ENCODE results near the gene SAMSN1. TPM values are rescaled to one million over a fixed set of nuclear protein-coding genes. Genes with fewer than 3 reads are reported as not detected.

The SAMSN1 gene
- total and polyA plus RNA-seq, 2 experiments from 2014 or later, result 3.2 to 5.4 TPM

- TF ChIP-seq CREB1 (CRISPR knock-in tag; IDR thresholded peaks at IDR 0.05; ENCODE audit: low read depth) (no peak), POLR2AphosphoS5 (IDR thresholded peaks at IDR 0.05; ENCODE audit: low read depth) (no peak), EZH2 (IDR thresholded peaks at IDR 0.05; ENCODE audit: low read depth, unreplicated experiment) (no peak)
Observed at GRCh38 chr21:14500873-14501272, 45.2 kb downstream of the SAMSN1 start (continued).

- H3K27me3 Mint-ChIP-seq (ENCODE audit: insufficient read depth, low read depth, poor library complexity), result no peaks in the 10 kb centered on the region
- H3K4me1 Mint-ChIP-seq, result peaks cover 14% of the 10 kb centered on the region
- H3K27me3 ChIP-seq (ENCODE audit: insufficient read depth), result no peaks in the 10 kb centered on the region
- ATAC-seq, result no peak
- H3K4me3 ChIP-seq, result no peak overlapping the region
- H3K27ac Mint-ChIP-seq, result no peak overlapping the region
- TF ChIP-seq STAT1 (IDR thresholded peaks at IDR 0.05; ENCODE audit: unreplicated experiment) (no peak), ETS1 (IDR thresholded peaks at IDR 0.05) (no peak), ZNF114 (CRISPR knock-in tag; IDR thresholded peaks at IDR 0.05) (no peak), CTCF (conservative IDR thresholded peaks at IDR 0.05; ENCODE audit: low read depth in 2 of 2) (no peak), POLR2AphosphoS5 (IDR thresholded peaks at IDR 0.05; ENCODE audit: low read depth) (no peak)
- no peak for DNase-seq (ENCODE audit: low spot score)
- H3K4me3 Mint-ChIP-seq, result no peak overlapping the region
- no peaks in the 10 kb centered on the region for H3K79me2 ChIP-seq (replicated peaks; ENCODE audit: insufficient read depth)
- no peaks in the 10 kb centered on the region for H3F3A ChIP-seq (replicated peaks; ENCODE audit: low read depth)
- H3K4me1 ChIP-seq (ENCODE audit: insufficient read depth), result peaks cover 7% of the 10 kb centered on the region
- H3K4me2 ChIP-seq, result no peak overlapping the region
- H3K27ac ChIP-seq (ENCODE audit: low read depth), result no peak overlapping the region
- no peak overlapping the region for H2AFZ ChIP-seq
- no peaks in the 10 kb centered on the region for H4K20me1 ChIP-seq (replicated peaks; ENCODE audit: insufficient read depth)
- H3K9me2 ChIP-seq (ENCODE audit: insufficient read depth), result no peaks in the 10 kb centered on the region; the same call in 1 of the 2 replicates
- no peaks in the 10 kb centered on the region for H3K36me3 ChIP-seq (ENCODE audit: insufficient read depth)
- 0 out of 3 replicates have a peak, but pooled peaks cover under 1% of the 10 kb centered on the region for H3K9me3 Mint-ChIP-seq
- no peaks in the 10 kb centered on the region for H3K36me3 Mint-ChIP-seq (ENCODE audit: low read depth)
Observed at GRCh38 chr21:14499316-14499715, 46.8 kb downstream of the SAMSN1 start.

- Histone ChIP-seq H3K79me2 (replicated peaks; ENCODE audit: insufficient read depth) (no peaks in the 10 kb centered on the region), H3K9me2 (ENCODE audit: insufficient read depth) (no peaks in the 10 kb centered on the region), H3K27ac (ENCODE audit: low read depth) (no peak overlapping the region), H3K36me3 (ENCODE audit: insufficient read depth) (no peaks in the 10 kb centered on the region), H3K4me3 (no peak overlapping the region), H4K20me1 (replicated peaks; ENCODE audit: insufficient read depth) (no peaks in the 10 kb centered on the region), H2AFZ (no peak overlapping the region), H3K27me3 (ENCODE audit: insufficient read depth) (no peaks in the 10 kb centered on the region), H3K4me1 (ENCODE audit: insufficient read depth) (peaks cover 7% of the 10 kb centered on the region), H3K4me2 (no peak overlapping the region), H3F3A (replicated peaks; ENCODE audit: low read depth) (no peaks in the 10 kb centered on the region)
- Mint-ChIP-seq H3K9me3 (peaks cover 4% of the 10 kb centered on the region; the same call in 1 of the 3 replicates), H3K27me3 (ENCODE audit: insufficient read depth, low read depth, poor library complexity) (no peaks in the 10 kb centered on the region), H3K4me1 (peaks cover 14% of the 10 kb centered on the region), H3K36me3 (ENCODE audit: low read depth) (no peaks in the 10 kb centered on the region), H3K4me3 (no peak overlapping the region), H3K27ac (no peak overlapping the region)
- ATAC-seq (no peak), DNase-seq (ENCODE audit: low spot score) (no peak)
- TF ChIP-seq EZH2phosphoT487 (IDR thresholded peaks at IDR 0.05; ENCODE audit: unreplicated experiment) (no peak), ZNF331 (CRISPR knock-in tag; IDR thresholded peaks at IDR 0.05; ENCODE audit: low read depth) (no peak), CREB1 (CRISPR knock-in tag; IDR thresholded peaks at IDR 0.05; ENCODE audit: low read depth) (no peak), STAT1 (IDR thresholded peaks at IDR 0.05; ENCODE audit: unreplicated experiment) (no peak), ETS1 (IDR thresholded peaks at IDR 0.05) (no peak)
Observed at GRCh38 chr21:14497825-14498224, 48.3 kb downstream of the SAMSN1 start.
